IPS-18c (cell line): ENCODE data around the gene ADSS2.
A peak's percentile ranks its signal among the peaks of the same experiment; 100 is the strongest.

ENCODE experiments used
- H3K4me3 ChIP-seq: 2 replicates; pipeline ENCODE4 v1.7.0; 2013; ENCODE audit warnings: low read depth, mild to moderate bottlenecking, low read length, moderate library complexity; ENCODE audit not compliant: insufficient read depth
- H3K9me3 ChIP-seq: one replicate; pipeline ENCODE4 v1.6.1; 2013; ENCODE audit warnings: mild to moderate bottlenecking, low read length, moderate library complexity; ENCODE audit not compliant: control insufficient read depth, insufficient read depth

ADSS2 gene

DNA sequence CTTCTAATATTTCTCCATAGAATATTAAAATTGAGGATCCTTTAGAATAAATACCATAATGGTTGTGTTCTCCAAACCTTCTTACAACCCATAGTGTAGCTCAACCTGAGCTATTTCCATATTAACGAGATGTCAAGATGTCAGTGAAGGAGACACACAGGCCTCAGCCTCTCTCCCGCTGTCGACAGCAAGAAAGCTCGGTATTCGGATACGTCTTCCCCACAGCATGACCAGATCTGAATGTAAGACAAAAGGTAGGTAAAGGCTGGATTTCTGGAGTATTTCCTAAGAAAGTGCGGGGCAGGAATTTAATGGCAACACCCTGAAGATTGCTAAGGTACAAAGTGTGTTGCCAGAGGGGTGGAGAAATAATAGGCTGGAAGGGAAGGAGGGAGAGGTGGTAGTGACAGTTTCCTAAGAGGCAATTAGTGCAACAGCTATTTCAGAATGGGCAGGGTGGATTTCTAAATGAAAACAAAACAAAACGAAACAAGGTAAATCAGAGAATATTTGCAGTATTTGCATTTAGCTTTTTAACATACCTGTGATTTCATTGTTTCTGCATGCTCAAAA is 1.7 kb downstream of the ADSS2 start:
- H3K9me3 ChIP-seq = no peaks in the 10 kb centered on the region
- peak overlapping the region; percentile 93; the same call in 1 of the 2 replicates for H3K4me3 ChIP-seq

GRCh38 chr1:244448279-244449036 is 3.3 kb downstream of the ADSS2 start:
- Histone ChIP-seq H3K4me3 (no peak overlapping the region), H3K9me3 (no peaks in the 10 kb centered on the region)

GRCh38 chr1:244447552-244447951 is 4.2 kb downstream of the ADSS2 start:
- Histone ChIP-seq H3K4me3 (no peak overlapping the region), H3K9me3 (no peaks in the 10 kb centered on the region)

DNA sequence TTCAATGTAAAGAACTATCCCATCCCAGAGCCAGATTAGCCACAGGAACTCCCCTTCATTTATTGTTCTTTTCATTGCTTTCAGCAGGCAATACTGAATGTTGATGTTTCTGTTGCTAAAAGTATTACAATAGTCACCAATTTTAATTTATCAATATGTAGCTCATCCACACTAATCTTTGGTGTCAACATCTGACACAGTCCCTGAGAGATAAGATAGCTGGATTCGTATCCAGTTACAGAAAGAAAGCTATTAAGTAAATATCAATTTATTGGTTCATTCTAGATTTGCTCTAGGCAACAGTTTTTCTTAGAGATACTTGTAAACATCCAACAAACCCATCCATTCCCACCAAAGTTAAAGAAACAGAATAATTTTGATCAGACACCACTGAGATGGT is 4.7 kb downstream of the ADSS2 start:
- Histone ChIP-seq H3K9me3 (no peaks in the 10 kb centered on the region), H3K4me3 (no peak overlapping the region)

GRCh38 chr1:244445320-244446181 is 6.2 kb downstream of the ADSS2 start:
- no peak overlapping the region for H3K4me3 ChIP-seq
- no peaks in the 10 kb centered on the region for H3K9me3 ChIP-seq

DNA sequence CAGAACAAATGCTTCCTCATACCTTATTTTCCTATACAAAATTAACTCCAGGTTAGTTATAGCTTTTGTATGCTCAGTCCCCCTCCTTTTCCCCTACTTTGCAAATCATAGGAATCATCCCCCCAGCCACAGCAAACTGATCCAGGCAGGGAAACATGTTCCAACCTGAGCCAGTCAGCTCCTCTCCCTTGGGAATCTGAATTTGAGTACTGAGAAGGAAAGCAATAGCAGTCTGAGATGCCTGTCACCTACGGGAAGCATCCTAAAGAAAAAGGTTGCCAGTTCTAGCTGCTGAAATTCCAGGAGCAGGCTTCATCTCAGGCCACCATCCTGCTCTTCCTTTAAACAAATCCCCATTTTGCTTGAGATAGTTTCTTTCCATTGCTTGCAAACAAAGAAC is 6.9 kb downstream of the ADSS2 start:
- Histone ChIP-seq H3K4me3 (no peak overlapping the region), H3K9me3 (no peaks in the 10 kb centered on the region)

DNA sequence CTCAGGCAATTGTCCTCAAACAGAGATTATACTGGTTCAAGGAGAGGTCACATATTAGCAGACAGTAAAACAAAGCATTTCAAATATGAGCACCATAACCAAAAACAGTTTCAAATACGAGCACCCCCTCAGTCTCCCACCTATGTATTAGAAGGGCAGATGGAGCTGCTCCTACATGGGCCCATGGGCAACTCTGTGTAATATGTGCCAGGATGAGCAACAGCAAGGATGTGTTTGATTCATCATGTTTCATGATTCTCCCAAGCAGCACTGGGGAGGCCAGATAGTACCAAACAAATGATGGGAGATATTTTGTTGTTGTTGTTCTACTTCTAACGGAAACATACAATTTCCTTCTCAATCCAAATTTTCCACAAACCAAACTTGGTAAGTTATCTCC is 8.9 kb downstream of the ADSS2 start:
- no peaks in the 10 kb centered on the region for H3K9me3 ChIP-seq
- no peak overlapping the region for H3K4me3 ChIP-seq

DNA sequence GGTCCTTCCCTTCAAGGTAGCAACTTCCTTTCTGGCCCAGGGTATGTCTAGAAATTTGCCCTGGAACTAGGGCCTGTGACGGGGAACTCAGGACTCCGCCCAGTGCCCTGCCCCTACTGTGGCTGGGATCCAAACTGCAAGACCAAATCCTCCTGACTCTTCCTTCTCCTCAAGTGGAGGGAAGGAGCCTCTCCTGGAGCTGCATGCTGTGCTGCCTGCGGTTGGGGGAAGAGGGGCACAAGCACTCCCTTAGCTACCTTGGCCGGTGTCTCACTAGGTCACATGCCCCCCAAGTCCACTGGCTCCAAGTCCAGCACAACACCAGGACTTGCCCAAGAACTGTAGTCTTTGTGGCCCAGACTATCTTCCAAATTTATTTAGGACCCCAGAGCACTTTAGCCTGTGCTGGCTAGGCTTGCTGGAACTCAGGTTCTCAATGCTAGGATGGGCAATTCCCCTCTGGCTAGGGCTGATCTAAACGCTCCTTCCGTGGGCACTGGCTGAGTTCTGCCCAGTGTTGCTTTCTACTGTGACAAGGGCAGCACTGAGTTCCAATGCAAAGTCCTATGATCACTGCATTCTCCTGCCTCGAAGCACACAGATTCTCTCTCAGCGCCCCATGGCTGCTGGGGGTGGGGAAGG is 12.2 kb downstream of the ADSS2 start:
- no peak overlapping the region for H3K4me3 ChIP-seq
- no peaks in the 10 kb centered on the region for H3K9me3 ChIP-seq

- Histone ChIP-seq H3K4me3 (no peak overlapping the region), H3K9me3 (no peaks in the 10 kb centered on the region)
These were observed 14.6 kb downstream of the ADSS2 start for GRCh38 chr1:244437086-244437468.

GRCh38 chr1:244436336-244437085 is 15.2 kb downstream of the ADSS2 start:
- H3K4me3 ChIP-seq = no peak overlapping the region

DNA sequence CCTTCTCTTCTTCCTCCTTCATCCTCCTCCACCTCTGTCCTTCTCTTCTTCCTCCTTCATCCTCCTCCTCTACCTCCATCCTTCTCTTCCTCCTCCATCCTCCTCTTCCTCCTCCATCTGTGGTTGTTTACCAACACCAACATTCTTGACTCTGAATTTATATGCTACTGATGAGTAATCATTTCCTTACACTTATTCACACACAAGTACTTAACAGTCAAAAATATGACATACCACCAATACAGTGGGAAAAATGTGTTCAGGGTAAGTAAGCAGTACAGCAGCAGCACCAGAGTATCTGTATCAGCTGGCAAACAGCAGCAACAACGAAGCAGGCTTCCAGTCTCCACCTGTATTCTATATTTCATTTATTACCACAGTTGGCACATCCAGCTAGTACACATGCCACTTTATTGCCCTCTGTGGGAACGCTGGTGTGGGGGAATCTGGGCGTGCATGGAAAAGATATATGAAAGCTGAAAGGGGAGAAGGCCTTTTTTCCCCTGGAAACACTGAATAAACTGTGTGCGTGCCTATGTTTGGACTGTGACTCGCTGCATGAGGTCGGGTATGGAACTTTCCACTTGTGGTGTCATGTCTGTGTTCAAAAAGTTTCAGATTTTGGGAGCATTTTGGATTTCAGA is 16.0 kb downstream of the ADSS2 start:
- Histone ChIP-seq H3K4me3 (no peak overlapping the region), H3K9me3 (no peaks in the 10 kb centered on the region)

More at GRCh38 chr1:244436336-244437085, 15.2 kb downstream of the ADSS2 start:
- H3K9me3 ChIP-seq = no peaks in the 10 kb centered on the region

DNA sequence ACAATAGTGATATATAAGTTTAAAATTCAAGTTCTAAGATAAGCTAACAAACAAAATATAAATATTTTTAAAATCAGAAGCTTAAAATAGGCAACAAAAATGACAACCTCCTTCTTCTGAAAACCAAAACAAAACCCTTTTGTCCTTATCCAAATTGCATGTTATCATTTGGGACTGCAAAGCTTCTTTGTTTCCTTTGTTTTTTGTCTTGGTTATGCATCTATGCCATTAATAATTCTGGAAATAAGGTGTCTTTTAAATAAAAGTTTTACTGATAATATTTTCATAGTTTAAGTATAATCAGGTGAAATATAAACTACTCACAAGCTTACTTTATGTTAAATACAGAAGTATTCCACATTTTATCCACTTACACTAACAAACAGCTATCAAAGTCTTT is 20.5 kb downstream of the ADSS2 start:
- Histone ChIP-seq H3K9me3 (no peaks in the 10 kb centered on the region), H3K4me3 (no peak overlapping the region)

DNA sequence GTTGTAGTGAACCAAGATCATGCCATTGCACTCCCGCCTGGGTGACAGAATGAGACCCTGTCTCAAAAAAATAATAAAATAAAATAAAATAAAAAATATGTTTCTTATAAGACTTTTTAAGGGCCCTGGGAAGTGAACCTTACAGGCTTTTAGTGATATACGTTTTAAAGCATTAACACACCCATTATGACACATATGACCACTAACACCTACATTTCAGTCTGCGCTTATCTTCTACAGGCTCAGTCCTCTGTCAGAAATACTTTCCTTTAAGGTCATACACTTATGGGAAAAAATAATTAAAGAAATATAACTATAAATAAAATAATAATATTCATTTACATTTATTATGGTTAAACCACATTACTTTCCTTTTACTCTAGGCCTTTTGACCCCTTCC is 21.9 kb downstream of the ADSS2 start:
- no peak overlapping the region for H3K4me3 ChIP-seq
- no peaks in the 10 kb centered on the region for H3K9me3 ChIP-seq

- Histone ChIP-seq H3K4me3 (no peak overlapping the region), H3K9me3 (no peaks in the 10 kb centered on the region)
These were observed 24.1 kb downstream of the ADSS2 start for GRCh38 chr1:244427647-244428046.

GRCh38 chr1:244424649-244425334 is 26.9 kb downstream of the ADSS2 start:
- H3K9me3 ChIP-seq = no peaks in the 10 kb centered on the region
- no peak overlapping the region for H3K4me3 ChIP-seq

- no peaks in the 10 kb centered on the region for H3K9me3 ChIP-seq
- H3K4me3 ChIP-seq = no peak overlapping the region
These were observed 29.5 kb downstream of the ADSS2 start for GRCh38 chr1:244422174-244422573.
